HepG2 (cell line): ENCODE measurements around the gene IFI27. TPM values are rescaled to one million over a fixed set of nuclear protein-coding genes. Genes with fewer than 3 reads are reported as not detected.

Source experiments
- ATAC-seq: fragments of 200-7000 bp; cut with Tn5 transposase; 3 replicates; pipeline ENCODE4 v1.9.1; 2020; ENCODE audit warnings: mild to moderate bottlenecking, moderate library complexity
- BruUV-seq: library from RNA; stranded (reverse); fragments of 400-500 nt; replicated peaks from 2 replicates; lab custom pipeline; 2021; lab: Mats Ljungman, UMichigan
- CTCF ChIA-PET: fragments of 300-600 bp; formaldehyde crosslinking; extraction: SDS; loops from one replicate; lab custom pipeline; 2021; ENCODE audit warnings: low total read pairs, inconsistent platforms, low intra/inter-chr PET ratio; lab: Yijun Ruan, JAX
- POLR2A ChIA-PET: fragments of 350-600 bp; sonication (Branson Sonifier 250); formaldehyde crosslinking; loops from one replicate; lab custom pipeline; 2020; ENCODE audit warnings: antibody characterized with exemption, inconsistent platforms; lab: Yijun Ruan, JAX
- DNase-seq: peaks from one replicate; pipeline ENCODE4 v3.0.0-alpha.2; 2015; ENCODE audit warnings: low spot score
- FAIRE-seq: peaks from 3 replicates; lab custom pipeline; 2011; peaks lifted over from hg19 to GRCh38; lab: Jason Lieb, UNC
- H2AFZ ChIP-seq: one replicate; pipeline ENCODE4 v1.6.1; 2011; ENCODE audit warnings: low read length, inconsistent platforms
- H3K27ac ChIP-seq: fragments of 300-600 bp; 3 replicates; pipeline ENCODE4 v1.8.0; 2011; ENCODE audit warnings: mixed run types, mild to moderate bottlenecking, mixed read lengths, low read length, inconsistent platforms; ENCODE audit not compliant: insufficient read depth; ENCODE audit errors: extremely low read length
- H3K27me3 ChIP-seq, 2 experiments: fragments of 200-600 bp in 1 of 2; 2 replicates in 1 of 2; 3 replicates in 1 of 2; pipeline versions ENCODE4 v1.6.0 to v1.8.0; 2011; ENCODE audit warnings: low read length in 2 of 2, mild to moderate bottlenecking in 2 of 2, moderate library complexity in 2 of 2, inconsistent platforms in 1 of 2; ENCODE audit not compliant: insufficient read depth in 2 of 2, control insufficient read depth in 1 of 2
- H3K36me3 ChIP-seq, 2 experiments: fragments of 200-600 bp in 1 of 2; replicated peaks in 1 of 2; 2 replicates in 1 of 2; 3 replicates in 1 of 2; pipeline versions ENCODE4 v1.5.1 to v1.8.0; 2011; ENCODE audit warnings: low read length in 2 of 2, inconsistent platforms in 1 of 2; ENCODE audit not compliant: insufficient read depth in 2 of 2, control insufficient read depth in 1 of 2
- H3K4me1 ChIP-seq: 2 replicates; pipeline ENCODE4 v1.5.1; 2012; ENCODE audit warnings: low read length, inconsistent platforms; ENCODE audit not compliant: insufficient read depth
- H3K4me2 ChIP-seq: 2 replicates; pipeline ENCODE4 v1.6.0; 2011; ENCODE audit warnings: low read depth, low read length, inconsistent platforms
- H3K4me3 ChIP-seq, 3 experiments: fragments of 200-600 bp in 1 of 3; sonication (generic), shearing (Covaris generic) in 1 of 3; replicated peaks in 1 of 3; 2 replicates each; pipeline ENCODE4 v1.5.1; 2011 to 2016; ENCODE audit warnings: low read length in 3 of 3, inconsistent platforms in 2 of 3, low read depth in 2 of 3, mild to moderate bottlenecking in 2 of 3, control low read depth in 1 of 3, mixed read lengths in 1 of 3; ENCODE audit not compliant: insufficient read depth in 1 of 3
- H3K79me2 ChIP-seq: one replicate; pipeline ENCODE4 v1.6.1; 2011; ENCODE audit warnings: low read length, inconsistent platforms; ENCODE audit not compliant: insufficient read depth
- H3K9ac ChIP-seq: 2 replicates; pipeline ENCODE4 v1.6.0; 2011; ENCODE audit warnings: mild to moderate bottlenecking, low read depth, low read length, inconsistent platforms; ENCODE audit not compliant: insufficient read depth
- H3K9me3 ChIP-seq: 2 replicates; pipeline ENCODE4 v1.5.1; 2012; ENCODE audit warnings: mild to moderate bottlenecking, low read length
- H4K20me1 ChIP-seq: 2 replicates; pipeline ENCODE4 v1.6.0; 2011; ENCODE audit warnings: inconsistent platforms, mild to moderate bottlenecking, low read length, moderate library complexity; ENCODE audit not compliant: insufficient read depth
- CBX5 ChIP-seq: sonication (generic); formaldehyde crosslinking; IDR thresholded peaks from 2 replicates; pipeline ENCODE4 v1.4.0; 2020; ENCODE audit warnings: missing genetic modification reagents, borderline replicate concordance
- CREM ChIP-seq, 2 experiments: sonication (generic) in 1 of 2; formaldehyde crosslinking in 1 of 2; IDR thresholded peaks; 2 replicates each; pipeline versions ENCODE4 v1.4.0 to v1.6.1; 2016 to 2020; ENCODE audit warnings: antibody characterized with exemption in 1 of 2, mild to moderate bottlenecking in 1 of 2, missing genetic modification reagents in 1 of 2
- HMGA1 ChIP-seq: sonication (generic); formaldehyde crosslinking; conservative IDR thresholded peaks from 2 replicates; pipeline ENCODE4 v1.4.0; 2020; ENCODE audit warnings: missing genetic modification reagents
- NFE2L1 ChIP-seq: sonication (generic); formaldehyde crosslinking; IDR thresholded peaks from 2 replicates; pipeline ENCODE4 v1.4.0; 2020; ENCODE audit warnings: missing genetic modification reagents, mild to moderate bottlenecking, borderline replicate concordance
- NPAS2 ChIP-seq: sonication (generic); formaldehyde crosslinking; IDR thresholded peaks from 2 replicates; pipeline ENCODE4 v1.8.0; 2022; ENCODE audit warnings: mild to moderate bottlenecking, missing genetic modification reagents, borderline replicate concordance
- NRL ChIP-seq: sonication (generic); formaldehyde crosslinking; IDR thresholded peaks from 2 replicates; pipeline ENCODE4 v1.5.0; 2020; ENCODE audit warnings: missing genetic modification reagents, mild to moderate bottlenecking, moderate library complexity, borderline replicate concordance
- RAD51 ChIP-seq: fragments of 450-650 bp; IDR thresholded peaks from 2 replicates; pipeline ENCODE4 v1.6.1; 2016; ENCODE audit warnings: borderline replicate concordance
- RBFOX2 ChIP-seq: fragments of 200-400 bp; formaldehyde crosslinking; IDR thresholded peaks from 2 replicates; pipeline ENCODE4 v1.6.1; 2017; ENCODE audit warnings: low read depth, mild to moderate bottlenecking, low read length
- RFX1 ChIP-seq: fragments of 450-650 bp; IDR thresholded peaks from 2 replicates; pipeline ENCODE4 v1.6.1; 2017
- ZBTB42 ChIP-seq: sonication (generic); formaldehyde crosslinking; IDR thresholded peaks from 2 replicates; pipeline ENCODE4 v1.5.0; 2020; ENCODE audit warnings: mild to moderate bottlenecking, missing genetic modification reagents
- ZFP36L2 ChIP-seq: sonication (generic); formaldehyde crosslinking; IDR thresholded peaks from 2 replicates; pipeline ENCODE4 v1.4.0; 2020; ENCODE audit warnings: missing genetic modification reagents
- ZNF138 ChIP-seq: sonication (generic); formaldehyde crosslinking; IDR thresholded peaks from 2 replicates; pipeline ENCODE4 v1.5.0; 2020; ENCODE audit warnings: mild to moderate bottlenecking, low read depth, missing genetic modification reagents
- ZNF382 ChIP-seq: sonication (generic); formaldehyde crosslinking; IDR thresholded peaks from 2 replicates; pipeline ENCODE4 v1.5.0; 2020; ENCODE audit warnings: missing genetic modification reagents, mild to moderate bottlenecking, borderline replicate concordance
- ZNF557 ChIP-seq: sonication (generic); formaldehyde crosslinking; IDR thresholded peaks from 2 replicates; pipeline ENCODE4 v1.4.0; 2020; ENCODE audit warnings: missing genetic modification reagents
- WGBS: methylation state at CpG from one replicate; pipeline ENCODE4 v1.1.6; 2017; ENCODE audit warnings: low lambda C conversion rate; 5-methylcytosine and 5-hydroxymethylcytosine counted together
- in situ Hi-C: cut with HindIII; loops from 2 replicates; pipeline ENCODE4 v1.10.0; 2017; ENCODE audit warnings: low pct_unique_long_range_greater_than_20kb; ENCODE audit not compliant: extremely low pct_ligation_motif_present
- intact Hi-C: fragments of 100-400 bp; cut with micrococcal nuclease; formaldehyde crosslinking; loops from one replicate; pipeline ENCODE4 v1.10.0; 2022; ENCODE audit not compliant: unreplicated experiment
- polyA plus RNA-seq, 8 experiments: library from polyadenylated mRNA; depleted of rRNA in 3 of 8; stranded (reverse) in 7 of 8; unstranded in 1 of 8; fragments of >200 nt; fragmentation: Illumina TruSeq in 4 of 8; extraction: Trizol in 4 of 8; gene quantifications; 2 replicates each; pipeline versions ENCODE4 v1.2.1 to v1.2.3, GENCODE V29; 2011 to 2016; ENCODE audit warnings: low read depth in 4 of 8, missing spikeins in 1 of 8, mixed read lengths in 1 of 8; ENCODE audit not compliant: insufficient read depth in 1 of 8
- total RNA-seq, 5 experiments: library from RNA; depleted of rRNA; stranded (reverse); fragments of >200 nt; fragmentation: Illumina TruSeq; extraction: Trizol; gene quantifications; 2 replicates each; pipeline ENCODE4 v1.2.3, GENCODE V29; 2016; ENCODE audit warnings: low read depth in 1 of 5
- TF ChIP-seq, protein P1 (sequence below): sonication (generic); formaldehyde crosslinking; IDR thresholded peaks from 2 replicates; pipeline ENCODE4 v1.9.0; 2021; ENCODE audit warnings: missing genetic modification reagents, mild to moderate bottlenecking, borderline replicate concordance
- TF ChIP-seq, protein P2 (sequence below): sonication (generic); formaldehyde crosslinking; IDR thresholded peaks from 2 replicates; pipeline ENCODE4 v1.4.0; 2020; ENCODE audit warnings: low read depth, missing genetic modification reagents

IFI27 gene
- total and polyA plus RNA-seq, 2 of the 13 experiments (the other 11 are each of a cell fraction or from before 2014, with no cell fraction given), result 1.2 to 1.7 TPM

DNA sequence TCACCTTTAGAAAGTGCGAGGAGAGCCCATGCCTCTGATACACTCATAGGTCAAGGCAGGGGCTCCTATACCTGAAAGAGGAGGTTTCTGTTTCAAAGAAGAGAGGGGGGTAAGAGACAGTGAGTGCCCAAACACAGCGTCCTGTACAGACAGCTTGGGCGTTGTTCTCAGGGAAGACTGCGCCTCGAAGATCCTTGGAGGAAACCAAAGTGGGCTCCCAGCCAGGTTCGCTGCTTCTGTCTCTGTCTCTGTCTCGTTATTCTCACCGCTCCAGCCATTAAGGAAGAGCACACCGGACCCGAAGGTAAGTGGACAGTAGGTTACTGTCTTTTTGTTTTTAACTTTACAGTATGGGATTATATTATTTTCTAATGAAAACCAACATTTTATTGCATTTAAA lies 5.8 kb upstream of the IFI27 start:
- TF ChIP-seq CREM (IDR thresholded peaks at IDR 0.05) (no peak), CREM (CRISPR knock-in tag; IDR thresholded peaks at IDR 0.05) (no peak), NFE2L1 (CRISPR knock-in tag) (no peak)
- peaks cover 26% of the 10 kb centered on the region for H3K4me1 ChIP-seq
- in situ Hi-C loops, result no loop called here
- H3K9ac ChIP-seq, result no peak overlapping the region
- H2AFZ ChIP-seq, result no peak overlapping the region
- no peaks in the 10 kb centered on the region for H3K9me3 ChIP-seq
- no peak overlapping the region for H3K4me2 ChIP-seq
- DNase-seq (no peak), ATAC-seq (no peak), FAIRE-seq (no peak)
- 94% methylated on average over 10 of the region's 10 CpGs for WGBS
- no TSS peak for BruUV-seq
- intact Hi-C loops, result no loop called here
- H3K36me3 ChIP-seq, result no peaks in the 10 kb centered on the region
- CTCF ChIA-PET, result no interaction called here
- H3K79me2 ChIP-seq, result no peaks in the 10 kb centered on the region
- no peaks in the 10 kb centered on the region for H3K27me3 ChIP-seq
- no peak overlapping the region for H3K27ac ChIP-seq
- no peaks in the 10 kb centered on the region for H4K20me1 ChIP-seq
- H3K4me3 ChIP-seq, result no peak overlapping the region
- POLR2A ChIA-PET, result no interaction called here

DNA sequence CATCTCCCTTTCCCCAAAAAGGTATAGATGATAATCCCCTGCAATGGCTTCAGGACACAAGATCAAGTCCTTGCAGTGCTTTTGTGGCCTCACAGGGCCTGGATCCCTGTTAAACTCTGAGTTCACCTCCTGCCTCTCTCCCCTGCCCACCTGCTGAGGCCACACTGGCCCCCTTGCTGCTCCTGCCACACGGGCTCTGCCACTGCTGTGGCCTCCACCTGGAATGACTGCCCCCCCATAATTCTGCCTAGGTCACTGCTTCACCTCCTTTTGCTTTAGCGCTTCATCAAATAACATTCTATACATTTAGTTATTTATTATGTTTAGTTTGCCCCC lies 653 bp upstream of the IFI27 start:
- Histone ChIP-seq H3K27me3 (peaks cover 1 to 8% of the 10 kb centered on the region in 2 experiments; a peak in 2 of 5 replicates), H3K79me2 (no peaks in the 10 kb centered on the region), H3K27ac (no peak overlapping the region), H3K4me1 (peaks cover 46% of the 10 kb centered on the region), H3K9me3 (no peaks in the 10 kb centered on the region), H2AFZ (no peak overlapping the region), H3K4me3 (no peak overlapping the region), H3K4me2 (peak overlapping the region; percentile 13), H3K9ac (peak overlapping the region; percentile 17; the same call in 1 of the 2 replicates), H3K36me3 (no peaks in the 10 kb centered on the region), H4K20me1 (no peaks in the 10 kb centered on the region)
- intact Hi-C loops, result no loop called here
- FAIRE-seq (no peak), ATAC-seq (no peak; the same call in 2 of the 3 replicates), DNase-seq (no peak)
- in situ Hi-C loops, result no loop called here
- POLR2A ChIA-PET, result no interaction called here
- CTCF ChIA-PET, result no interaction called here
- 54% methylated on average over 2 of the region's 2 CpGs for WGBS
- BruUV-seq, result no TSS peak
- TF ChIP-seq NPAS2 (no peak), RFX1 (no peak), ZNF557 (CRISPR knock-in tag) (no peak), RBFOX2 (no peak), ZFP36L2 (CRISPR knock-in tag) (no peak), ZNF382 (CRISPR knock-in tag) (no peak), ZNF138 (CRISPR knock-in tag) (no peak), RAD51 (no peak), CBX5 (CRISPR knock-in tag) (no peak), ZBTB42 (CRISPR knock-in tag) (no peak), HMGA1 (CRISPR knock-in tag) (no peak), NRL (CRISPR knock-in tag) (no peak)
- TF ChIP-seq, protein P1, sequence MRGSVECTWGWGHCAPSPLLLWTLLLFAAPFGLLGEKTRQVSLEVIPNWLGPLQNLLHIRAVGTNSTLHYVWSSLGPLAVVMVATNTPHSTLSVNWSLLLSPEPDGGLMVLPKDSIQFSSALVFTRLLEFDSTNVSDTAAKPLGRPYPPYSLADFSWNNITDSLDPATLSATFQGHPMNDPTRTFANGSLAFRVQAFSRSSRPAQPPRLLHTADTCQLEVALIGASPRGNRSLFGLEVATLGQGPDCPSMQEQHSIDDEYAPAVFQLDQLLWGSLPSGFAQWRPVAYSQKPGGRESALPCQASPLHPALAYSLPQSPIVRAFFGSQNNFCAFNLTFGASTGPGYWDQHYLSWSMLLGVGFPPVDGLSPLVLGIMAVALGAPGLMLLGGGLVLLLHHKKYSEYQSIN, result no peak
- TF ChIP-seq, protein P2, sequence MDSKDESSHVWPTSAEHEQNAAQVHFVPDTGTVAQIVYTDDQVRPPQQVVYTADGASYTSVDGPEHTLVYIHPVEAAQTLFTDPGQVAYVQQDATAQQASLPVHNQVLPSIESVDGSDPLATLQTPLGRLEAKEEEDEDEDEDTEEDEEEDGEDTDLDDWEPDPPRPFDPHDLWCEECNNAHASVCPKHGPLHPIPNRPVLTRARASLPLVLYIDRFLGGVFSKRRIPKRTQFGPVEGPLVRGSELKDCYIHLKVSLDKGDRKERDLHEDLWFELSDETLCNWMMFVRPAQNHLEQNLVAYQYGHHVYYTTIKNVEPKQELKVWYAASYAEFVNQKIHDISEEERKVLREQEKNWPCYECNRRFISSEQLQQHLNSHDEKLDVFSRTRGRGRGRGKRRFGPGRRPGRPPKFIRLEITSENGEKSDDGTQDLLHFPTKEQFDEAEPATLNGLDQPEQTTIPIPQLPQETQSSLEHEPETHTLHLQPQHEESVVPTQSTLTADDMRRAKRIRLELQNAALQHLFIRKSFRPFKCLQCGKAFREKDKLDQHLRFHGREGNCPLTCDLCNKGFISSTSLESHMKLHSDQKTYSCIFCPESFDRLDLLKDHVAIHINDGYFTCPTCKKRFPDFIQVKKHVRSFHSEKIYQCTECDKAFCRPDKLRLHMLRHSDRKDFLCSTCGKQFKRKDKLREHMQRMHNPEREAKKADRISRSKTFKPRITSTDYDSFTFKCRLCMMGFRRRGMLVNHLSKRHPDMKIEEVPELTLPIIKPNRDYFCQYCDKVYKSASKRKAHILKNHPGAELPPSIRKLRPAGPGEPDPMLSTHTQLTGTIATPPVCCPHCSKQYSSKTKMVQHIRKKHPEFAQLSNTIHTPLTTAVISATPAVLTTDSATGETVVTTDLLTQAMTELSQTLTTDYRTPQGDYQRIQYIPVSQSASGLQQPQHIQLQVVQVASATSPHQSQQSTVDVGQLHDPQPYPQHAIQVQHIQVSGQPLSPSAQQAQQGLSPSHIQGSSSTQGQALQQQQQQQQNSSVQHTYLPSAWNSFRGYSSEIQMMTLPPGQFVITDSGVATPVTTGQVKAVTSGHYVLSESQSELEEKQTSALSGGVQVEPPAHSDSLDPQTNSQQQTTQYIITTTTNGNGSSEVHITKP (CRISPR knock-in tag), result no peak
